ENCODE data around the gene GTPBP4.

GTPBP4 gene

GRCh38 chr10:955820-956217 is 32.4 kb upstream of the GTPBP4 start:
- H3K9me3 Mint-ChIP-seq, result no peaks in the 10 kb centered on the region
- peaks cover 53% of the 10 kb centered on the region for H3K27me3 Mint-ChIP-seq
- no peak overlapping the region for H3K4me3 Mint-ChIP-seq
- ATAC-seq (replicated peaks; ENCODE audit: extremely low read depth, poor library complexity, severe bottlenecking) (no peak), DNase-seq (ENCODE audit: low spot score in 2 of 2) (no peak)
- H3K36me3 Mint-ChIP-seq (ENCODE audit: insufficient read depth), result no peaks in the 10 kb centered on the region
- H3K27ac Mint-ChIP-seq (ENCODE audit: low read depth), result no peak overlapping the region
- H3K4me1 Mint-ChIP-seq, result no peaks in the 10 kb centered on the region

GRCh38 chr10:958106-958505 is 30.1 kb upstream of the GTPBP4 start:
- no peaks in the 10 kb centered on the region for H3K4me1 Mint-ChIP-seq
- H3K9me3 Mint-ChIP-seq, result no peaks in the 10 kb centered on the region
- no peak overlapping the region for H3K27ac Mint-ChIP-seq (ENCODE audit: low read depth)
- ATAC-seq (replicated peaks; ENCODE audit: extremely low read depth, poor library complexity, severe bottlenecking) (no peak), DNase-seq (ENCODE audit: low spot score in 2 of 2) (no peak)
- no peak overlapping the region for H3K4me3 Mint-ChIP-seq
- H3K36me3 Mint-ChIP-seq (ENCODE audit: insufficient read depth), result no peaks in the 10 kb centered on the region
- peaks cover 45% of the 10 kb centered on the region for H3K27me3 Mint-ChIP-seq

- ATAC-seq (replicated peaks; ENCODE audit: extremely low read depth, poor library complexity, severe bottlenecking) (no peak), DNase-seq (ENCODE audit: low spot score in 2 of 2) (no peak)
- Mint-ChIP-seq H3K36me3 (ENCODE audit: insufficient read depth) (no peaks in the 10 kb centered on the region), H3K4me3 (no peak overlapping the region), H3K27me3 (peaks cover 39% of the 10 kb centered on the region), H3K27ac (ENCODE audit: low read depth) (no peak overlapping the region), H3K4me1 (no peaks in the 10 kb centered on the region), H3K9me3 (no peaks in the 10 kb centered on the region)
These were observed 29.4 kb upstream of the GTPBP4 start for GRCh38 chr10:958856-959255.

GRCh38 chr10:962342-962741 is 25.9 kb upstream of the GTPBP4 start:
- Mint-ChIP-seq H3K36me3 (ENCODE audit: insufficient read depth) (no peaks in the 10 kb centered on the region), H3K27ac (ENCODE audit: low read depth) (no peak overlapping the region), H3K27me3 (peaks cover 41% of the 10 kb centered on the region), H3K9me3 (no peaks in the 10 kb centered on the region), H3K4me1 (no peaks in the 10 kb centered on the region), H3K4me3 (no peak overlapping the region)
- ATAC-seq (replicated peaks; ENCODE audit: extremely low read depth, poor library complexity, severe bottlenecking) (no peak), DNase-seq (ENCODE audit: low spot score in 2 of 2) (no peak)

GRCh38 chr10:963186-963585 is 25.0 kb upstream of the GTPBP4 start:
- Mint-ChIP-seq H3K27me3 (peaks cover 43% of the 10 kb centered on the region), H3K9me3 (no peaks in the 10 kb centered on the region), H3K4me1 (no peaks in the 10 kb centered on the region), H3K4me3 (no peak overlapping the region), H3K36me3 (ENCODE audit: insufficient read depth) (no peaks in the 10 kb centered on the region), H3K27ac (ENCODE audit: low read depth) (no peak overlapping the region)
- DNase-seq (ENCODE audit: low spot score in 2 of 2) (no peak), ATAC-seq (replicated peaks; ENCODE audit: extremely low read depth, poor library complexity, severe bottlenecking) (no peak)

- Mint-ChIP-seq H3K36me3 (ENCODE audit: insufficient read depth) (no peaks in the 10 kb centered on the region), H3K4me1 (no peaks in the 10 kb centered on the region), H3K27me3 (peaks cover 43% of the 10 kb centered on the region), H3K9me3 (no peaks in the 10 kb centered on the region), H3K27ac (ENCODE audit: low read depth) (no peak overlapping the region), H3K4me3 (no peak overlapping the region)
- DNase-seq (ENCODE audit: low spot score in 2 of 2) (no peak), ATAC-seq (replicated peaks; ENCODE audit: extremely low read depth, poor library complexity, severe bottlenecking) (no peak)
These were observed 24.6 kb upstream of the GTPBP4 start for GRCh38 chr10:963655-964054.

- H3K4me3 Mint-ChIP-seq, result no peak overlapping the region
- DNase-seq (ENCODE audit: low spot score in 2 of 2) (no peak), ATAC-seq (replicated peaks; ENCODE audit: extremely low read depth, poor library complexity, severe bottlenecking) (no peak)
- no peaks in the 10 kb centered on the region for H3K9me3 Mint-ChIP-seq
- H3K4me1 Mint-ChIP-seq, result no peaks in the 10 kb centered on the region
- H3K27me3 Mint-ChIP-seq, result peaks cover 45% of the 10 kb centered on the region
- H3K27ac Mint-ChIP-seq (ENCODE audit: low read depth), result no peak overlapping the region
- no peaks in the 10 kb centered on the region for H3K36me3 Mint-ChIP-seq (ENCODE audit: insufficient read depth)
These were observed 23.8 kb upstream of the GTPBP4 start for GRCh38 chr10:964321-964987.

GRCh38 chr10:964988-965417 is 23.2 kb upstream of the GTPBP4 start:
- Mint-ChIP-seq H3K4me1 (no peaks in the 10 kb centered on the region), H3K9me3 (no peaks in the 10 kb centered on the region), H3K27ac (ENCODE audit: low read depth) (no peak overlapping the region), H3K4me3 (no peak overlapping the region), H3K27me3 (peaks cover 45% of the 10 kb centered on the region), H3K36me3 (ENCODE audit: insufficient read depth) (no peaks in the 10 kb centered on the region)
- no peak for DNase-seq (ENCODE audit: low spot score in 2 of 2)
- ATAC-seq (replicated peaks; ENCODE audit: extremely low read depth, poor library complexity, severe bottlenecking), result no peak

- Mint-ChIP-seq H3K27ac (ENCODE audit: low read depth) (no peak overlapping the region), H3K36me3 (ENCODE audit: insufficient read depth) (no peaks in the 10 kb centered on the region), H3K9me3 (no peaks in the 10 kb centered on the region), H3K4me1 (no peaks in the 10 kb centered on the region), H3K27me3 (peaks cover 45% of the 10 kb centered on the region), H3K4me3 (no peak overlapping the region)
- no peak for DNase-seq (ENCODE audit: low spot score in 2 of 2)
- ATAC-seq (replicated peaks; ENCODE audit: extremely low read depth, poor library complexity, severe bottlenecking), result no peak
These were observed 21.6 kb upstream of the GTPBP4 start for GRCh38 chr10:966466-967235.

- Mint-ChIP-seq H3K27ac (ENCODE audit: low read depth) (no peak overlapping the region), H3K4me3 (no peak overlapping the region), H3K9me3 (no peaks in the 10 kb centered on the region), H3K27me3 (peaks cover 45% of the 10 kb centered on the region), H3K36me3 (ENCODE audit: insufficient read depth) (peaks cover 2% of the 10 kb centered on the region), H3K4me1 (no peaks in the 10 kb centered on the region)
- DNase-seq (ENCODE audit: low spot score in 2 of 2) (no peak), ATAC-seq (replicated peaks; ENCODE audit: extremely low read depth, poor library complexity, severe bottlenecking) (no peak)
These were observed 19.6 kb upstream of the GTPBP4 start for GRCh38 chr10:968546-969199.

GRCh38 chr10:969473-970150 is 18.6 kb upstream of the GTPBP4 start:
- H3K27ac Mint-ChIP-seq (ENCODE audit: low read depth), result no peak overlapping the region

GRCh38 chr10:970311-971149 is 17.7 kb upstream of the GTPBP4 start:
- Mint-ChIP-seq H3K27ac (ENCODE audit: low read depth) (no peak overlapping the region), H3K27me3 (peaks cover 42% of the 10 kb centered on the region), H3K9me3 (no peaks in the 10 kb centered on the region), H3K36me3 (ENCODE audit: insufficient read depth) (peaks cover 2% of the 10 kb centered on the region), H3K4me3 (no peak overlapping the region), H3K4me1 (no peaks in the 10 kb centered on the region)
- ATAC-seq (replicated peaks; ENCODE audit: extremely low read depth, poor library complexity, severe bottlenecking) (no peak), DNase-seq (ENCODE audit: low spot score in 2 of 2) (no peak)

More at GRCh38 chr10:969473-970150, 18.6 kb upstream of the GTPBP4 start:
- Mint-ChIP-seq H3K4me1 (no peaks in the 10 kb centered on the region), H3K36me3 (ENCODE audit: insufficient read depth) (peaks cover 2% of the 10 kb centered on the region), H3K9me3 (no peaks in the 10 kb centered on the region), H3K4me3 (no peak overlapping the region), H3K27me3 (peaks cover 45% of the 10 kb centered on the region)
- ATAC-seq (replicated peaks; ENCODE audit: extremely low read depth, poor library complexity, severe bottlenecking) (no peak), DNase-seq (ENCODE audit: low spot score in 2 of 2) (no peak)
